ENCODE results near the gene IMPDH2.

- TF ChIP-seq CTCF (IDR thresholded peaks at IDR 0.05; ENCODE audit: insufficient read depth, low read length), result no peak
- no peak for TF ChIP-seq REST (IDR thresholded peaks at IDR 0.05; ENCODE audit: insufficient replicate concordance, low read depth)
- 0 out of 2 replicates have a peak, but pooled peaks have one; percentile 6 for TF ChIP-seq POLR2AphosphoS5 (IDR thresholded peaks at IDR 0.05; ENCODE audit: low read depth)
These were observed 38.3 kb downstream of the IMPDH2 start for GRCh38 chr3:48990636-48991469.

Measured in HL-60 (cell line).